RWPE1 (cell line): ENCODE results near the gene MFF.
A peak's percentile ranks its signal among the peaks of the same experiment; 100 is the strongest.

ENCODE experiments used
- CTCF ChIA-PET: fragments of 350-600 bp; sonication (Branson Sonifier 250); formaldehyde crosslinking; extraction: SDS; loops from one replicate; lab custom pipeline; 2021; lab: Yijun Ruan, JAX
- POLR2A ChIA-PET: fragments of 400-600 bp; formaldehyde crosslinking; extraction: SDS; loops from one replicate; lab custom pipeline; 2020; ENCODE audit warnings: antibody characterized with exemption; ENCODE audit not compliant: low non-redundant PET; lab: Yijun Ruan, JAX
- DNase-seq: peaks from one replicate; pipeline ENCODE4 v3.0.0; 2012; ENCODE audit warnings: low spot score
- H3K27ac ChIP-seq: fragments of 450-650 bp; 2 replicates; pipeline ENCODE4 v1.5.1; 2017
- CTCF ChIP-seq: fragments of 450-650 bp; conservative IDR thresholded peaks from 2 replicates; pipeline ENCODE4 v1.5.1; 2017; ENCODE audit warnings: low read depth, mild to moderate bottlenecking

MFF gene

GRCh38 chr2:227404585-227405271 is 79.7 kb downstream of the MFF start:
- TF ChIP-seq CTCF: no peak
- ChIA-PET POLR2A (no interaction called here), CTCF (interaction anchor here (1.1 kb wide), 1 partner anchor 253 kb away, joined by 8 read pairs; no protein-coding TSS in a partner anchor)
- no peak overlapping the region for H3K27ac ChIP-seq
- DNase-seq: no peak

DNA sequence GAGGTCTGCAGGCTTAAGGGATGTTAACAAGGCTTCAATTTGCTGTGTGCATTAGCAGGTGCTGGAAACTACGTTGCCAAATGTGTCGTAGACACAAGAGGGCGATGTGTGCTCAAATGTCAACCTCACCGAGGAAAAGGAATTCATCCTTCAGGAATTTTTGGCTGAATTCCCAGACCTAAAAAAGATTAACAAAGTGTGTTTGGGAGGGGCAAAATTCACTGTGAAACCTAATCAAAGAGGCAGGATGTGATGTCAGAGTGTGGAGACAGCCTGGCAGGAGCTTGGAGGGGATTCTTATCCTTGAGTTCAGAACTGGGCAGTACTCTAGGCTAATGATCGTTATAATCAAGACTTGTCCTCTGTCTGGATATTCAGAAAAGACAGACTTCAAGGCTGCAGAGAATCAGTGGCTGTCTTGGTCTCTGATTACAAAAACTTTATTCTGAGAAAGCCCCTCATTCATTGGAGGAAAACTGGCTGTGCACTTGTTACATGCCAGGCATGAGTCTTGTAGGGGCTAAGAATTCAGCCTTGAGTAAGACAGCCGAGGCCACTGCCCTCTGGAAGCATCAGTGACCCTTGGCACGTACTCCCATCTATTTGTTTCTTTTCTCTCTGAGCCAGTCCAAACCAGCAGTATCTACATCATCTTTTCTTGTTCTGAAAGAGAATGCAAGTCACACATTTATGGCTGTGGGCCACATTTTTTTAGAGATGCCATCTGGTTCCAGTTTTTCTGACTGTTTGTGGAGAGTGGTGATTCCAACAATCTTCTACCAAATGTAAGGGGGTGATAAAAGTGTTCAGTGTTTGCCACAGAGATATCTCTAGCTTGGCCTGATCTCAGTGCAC is 81.4 kb downstream of the MFF start:
- POLR2A ChIA-PET: interaction anchor here (0.5 kb wide), 1 partner anchor 59 kb away, joined by 3 read pairs; no protein-coding TSS in a partner anchor
- DNase-seq: peak; percentile 93
- peak overlapping the region; percentile 41; the same call in 1 of the 2 replicates for H3K27ac ChIP-seq
- peak; percentile 82 for TF ChIP-seq CTCF
- CTCF ChIA-PET: interaction anchor here (0.5 to 1.2 kb wide), 11 partner anchors 22 to 1615 kb away, joined by 3 to 8 read pairs (median 4); no protein-coding TSS in a partner anchor
